NCI-H128 (cell line): ENCODE measurements around the gene MATN1.

ENCODE experiments used
- DNase-seq: peaks from one replicate; lab custom pipeline; 2025; ENCODE audit not compliant: unreplicated experiment; lab: John Stamatoyannopoulos, UW

The MATN1 gene

GRCh38 chr1:30665216-30666010, 58.0 kb downstream of the MATN1 start:
- no peak for DNase-seq

- DNase-seq, result no peak
Observed at GRCh38 chr1:30664103-30664755, 59.2 kb downstream of the MATN1 start.

GRCh38 chr1:30663596-30664091, 59.7 kb downstream of the MATN1 start:
- no peak for DNase-seq

GRCh38 chr1:30662291-30662840, 61.0 kb downstream of the MATN1 start:
- DNase-seq, result no peak

- DNase-seq, result no peak
Observed at GRCh38 chr1:30661311-30661710, 62.1 kb downstream of the MATN1 start.
